Measurements from ENCODE around the gene TEX261. TPM values are rescaled to one million over a fixed set of nuclear protein-coding genes. Genes with fewer than 3 reads are reported as not detected.

Gene TEX261
- total and polyA plus RNA-seq, 7 experiments from 2014 or later, result 33.2 to 66.3 (median 44.4) TPM

- H3K27ac Mint-ChIP-seq, result no peak overlapping the region
- Histone ChIP-seq H3K9me3 (ENCODE audit: control insufficient read depth in 2 of 3, low read length in 3 of 3) (no peaks in the 10 kb centered on the region), H3K27ac (ENCODE audit: low read depth, low read length) (no peak overlapping the region), H3K36me3 (ENCODE audit: control insufficient read depth in 2 of 3, insufficient read depth in 3 of 3, low read length in 3 of 3) (no peaks in the 10 kb centered on the region), H3K27me3 (ENCODE audit: control insufficient read depth in 2 of 2, insufficient read depth in 2 of 2, low read length in 2 of 2) (no peaks in the 10 kb centered on the region), H3K4me3 (ENCODE audit: low read length) (no peak overlapping the region), H3K4me1 (ENCODE audit: control insufficient read depth in 2 of 2, insufficient read depth in 2 of 2, low read length in 2 of 2) (peaks cover 3 to 4% of the 10 kb centered on the region in 2 donors)
- H3K27me3 Mint-ChIP-seq, result peaks cover 30 to 43% (median 32%) of the 10 kb centered on the region in 5 donors
- CTCF ChIA-PET, result interaction anchor here (0.6 to 4.1 kb wide), 8 partner anchors 9 to 37 kb away, joined by 4 to 23 read pairs (median 4); partner anchors contain the start of gene ANKRD53
- H3K9me3 Mint-ChIP-seq, result peaks cover 0 to 2% (median 0%) of the 10 kb centered on the region in 11 donors
- no peak for ATAC-seq
- peak overlapping the region in 3 of 10 donors; percentile 24 to 89 (median 88) for H3K4me3 Mint-ChIP-seq
- intact Hi-C loops (cut with micrococcal nuclease), result no loop called here
- POLR2A ChIA-PET, result no interaction called here
- H3K4me1 Mint-ChIP-seq, result peaks cover 3 to 9% (median 8%) of the 10 kb centered on the region in 7 donors
- H3K36me3 Mint-ChIP-seq, result no peaks in the 10 kb centered on the region
- no peak for DNase-seq
Observed at GRCh38 chr2:70964133-70964532, 30.5 kb downstream of the TEX261 start.

- Histone ChIP-seq H3K27ac (ENCODE audit: low read depth, low read length) (no peak overlapping the region), H3K9me3 (ENCODE audit: control insufficient read depth in 2 of 3, low read length in 3 of 3) (no peaks in the 10 kb centered on the region), H3K27me3 (ENCODE audit: control insufficient read depth in 2 of 2, insufficient read depth in 2 of 2, low read length in 2 of 2) (no peaks in the 10 kb centered on the region), H3K36me3 (ENCODE audit: control insufficient read depth in 2 of 3, insufficient read depth in 3 of 3, low read length in 3 of 3) (no peaks in the 10 kb centered on the region), H3K4me1 (ENCODE audit: control insufficient read depth in 2 of 2, insufficient read depth in 2 of 2, low read length in 2 of 2) (peaks cover 4 to 7% of the 10 kb centered on the region in 2 donors), H3K4me3 (ENCODE audit: low read length) (no peak overlapping the region)
- ATAC-seq (no peak), DNase-seq (no peak)
- Mint-ChIP-seq H3K4me3 (peak overlapping the region in 1 of 10 donors; percentile 24), H3K27ac (no peak overlapping the region), H3K9me3 (peaks cover 0 to 2% (median 0%) of the 10 kb centered on the region in 11 donors), H3K4me1 (peaks cover 5 to 10% (median 8%) of the 10 kb centered on the region in 7 donors), H3K36me3 (no peaks in the 10 kb centered on the region), H3K27me3 (peaks cover 32 to 34% (median 32%) of the 10 kb centered on the region in 5 donors)
- CTCF ChIA-PET, result interaction anchor here (0.6 to 4.1 kb wide), 10 partner anchors 9 to 38 kb away, joined by 3 to 23 read pairs (median 4); partner anchors contain the start of gene ANKRD53
- POLR2A ChIA-PET, result interaction anchor here (0.6 kb wide), 1 partner anchor 417 kb away, joined by 4 read pairs; no protein-coding TSS in a partner anchor
- intact Hi-C loops (cut with micrococcal nuclease), result no loop called here
Observed at GRCh38 chr2:70962885-70963878, 31.5 kb downstream of the TEX261 start.

- Histone ChIP-seq H3K9me3 (ENCODE audit: control insufficient read depth in 2 of 3, low read length in 3 of 3) (no peaks in the 10 kb centered on the region), H3K27me3 (ENCODE audit: control insufficient read depth in 2 of 2, insufficient read depth in 2 of 2, low read length in 2 of 2) (no peaks in the 10 kb centered on the region), H3K36me3 (ENCODE audit: control insufficient read depth in 2 of 3, insufficient read depth in 3 of 3, low read length in 3 of 3) (no peaks in the 10 kb centered on the region), H3K4me1 (ENCODE audit: control insufficient read depth in 2 of 2, insufficient read depth in 2 of 2, low read length in 2 of 2) (peaks cover 4 to 9% of the 10 kb centered on the region in 2 donors), H3K4me3 (ENCODE audit: low read length) (no peak overlapping the region), H3K27ac (ENCODE audit: low read depth, low read length) (no peak overlapping the region)
- intact Hi-C loops (cut with micrococcal nuclease), result no loop called here
- H3K27ac Mint-ChIP-seq, result no peak overlapping the region
- H3K4me1 Mint-ChIP-seq, result peaks cover 5 to 10% (median 8%) of the 10 kb centered on the region in 7 donors
- no peaks in the 10 kb centered on the region for H3K36me3 Mint-ChIP-seq
- H3K4me3 Mint-ChIP-seq, result no peak overlapping the region
- CTCF ChIA-PET, result interaction anchor here (1.0 to 2.3 kb wide), 3 partner anchors 15 to 39 kb away, joined by 3 to 12 read pairs (median 4); no protein-coding TSS in a partner anchor
- ATAC-seq (no peak), DNase-seq (no peak)
- POLR2A ChIA-PET, result interaction anchor here (0.6 kb wide), 1 partner anchor 416 kb away, joined by 4 read pairs; no protein-coding TSS in a partner anchor
- H3K9me3 Mint-ChIP-seq, result peaks cover 0 to 2% (median 0%) of the 10 kb centered on the region in 11 donors
- peaks cover 26 to 38% (median 35%) of the 10 kb centered on the region in 5 donors for H3K27me3 Mint-ChIP-seq
Observed at GRCh38 chr2:70962211-70962884, 32.3 kb downstream of the TEX261 start.

- peaks cover 21 to 39% (median 37%) of the 10 kb centered on the region in 5 donors for H3K27me3 Mint-ChIP-seq
- no peaks in the 10 kb centered on the region for H3K27me3 ChIP-seq (ENCODE audit: control insufficient read depth in 2 of 2, insufficient read depth in 2 of 2, low read length in 2 of 2)
- ChIA-PET POLR2A (no interaction called here), CTCF (interaction anchor here (1.0 to 2.3 kb wide), 3 partner anchors 14 to 40 kb away, joined by 4 to 12 read pairs (median 5); no protein-coding TSS in a partner anchor)
- H3K4me1 ChIP-seq (ENCODE audit: control insufficient read depth in 2 of 2, insufficient read depth in 2 of 2, low read length in 2 of 2), result peaks cover 4 to 9% of the 10 kb centered on the region in 2 donors
- no peaks in the 10 kb centered on the region for H3K36me3 Mint-ChIP-seq
- peaks cover 0 to 2% (median 0%) of the 10 kb centered on the region in 11 donors for H3K9me3 Mint-ChIP-seq
- no peak for DNase-seq
- H3K27ac Mint-ChIP-seq, result no peak overlapping the region
- peaks cover 5 to 10% (median 8%) of the 10 kb centered on the region in 7 donors for H3K4me1 Mint-ChIP-seq
- H3K4me3 ChIP-seq (ENCODE audit: low read length), result no peak overlapping the region
- intact Hi-C loops (cut with micrococcal nuclease), result no loop called here
- H3K36me3 ChIP-seq (ENCODE audit: control insufficient read depth in 2 of 3, insufficient read depth in 3 of 3, low read length in 3 of 3), result no peaks in the 10 kb centered on the region
- no peak overlapping the region for H3K4me3 Mint-ChIP-seq
- H3K27ac ChIP-seq (ENCODE audit: low read depth, low read length), result no peak overlapping the region
- no peaks in the 10 kb centered on the region for H3K9me3 ChIP-seq (ENCODE audit: control insufficient read depth in 2 of 3, low read length in 3 of 3)
- ATAC-seq, result no peak
Observed at GRCh38 chr2:70961648-70961994, 33.1 kb downstream of the TEX261 start.

- CTCF ChIA-PET, result interaction anchor here (1.0 to 2.3 kb wide), 3 partner anchors 13 to 41 kb away, joined by 4 to 12 read pairs (median 5); no protein-coding TSS in a partner anchor
Observed at GRCh38 chr2:70960833-70961647, 33.6 kb downstream of the TEX261 start.

More at GRCh38 chr2:70960833-70961647, 33.6 kb downstream of the TEX261 start:
- DNase-seq, result no peak
- Histone ChIP-seq H3K27ac (ENCODE audit: low read depth, low read length) (no peak overlapping the region), H3K9me3 (ENCODE audit: control insufficient read depth in 2 of 3, low read length in 3 of 3) (no peaks in the 10 kb centered on the region), H3K4me3 (ENCODE audit: low read length) (no peak overlapping the region), H3K27me3 (ENCODE audit: control insufficient read depth in 2 of 2, insufficient read depth in 2 of 2, low read length in 2 of 2) (no peaks in the 10 kb centered on the region), H3K4me1 (ENCODE audit: control insufficient read depth in 2 of 2, insufficient read depth in 2 of 2, low read length in 2 of 2) (peaks cover 4 to 9% of the 10 kb centered on the region in 2 donors), H3K36me3 (ENCODE audit: control insufficient read depth in 2 of 3, insufficient read depth in 3 of 3, low read length in 3 of 3) (no peaks in the 10 kb centered on the region)
- POLR2A ChIA-PET, result no interaction called here
- no peak for ATAC-seq
- Mint-ChIP-seq H3K36me3 (no peaks in the 10 kb centered on the region), H3K27me3 (peaks cover 24 to 43% (median 40%) of the 10 kb centered on the region in 5 donors), H3K9me3 (peaks cover 0 to 2% (median 0%) of the 10 kb centered on the region in 11 donors), H3K4me3 (no peak overlapping the region), H3K27ac (peak overlapping the region in 1 of 9 donors; percentile 28), H3K4me1 (peaks cover 5 to 10% (median 8%) of the 10 kb centered on the region in 7 donors)
- intact Hi-C loops (cut with micrococcal nuclease), result no loop called here
